Mesangial cell (primary cell): ENCODE measurements around the gene TAS2R14. TPM values are rescaled to one million over a fixed set of nuclear protein-coding genes. Genes with fewer than 3 reads are reported as not detected.

Source experiments
- total RNA-seq: library from RNA; depleted of rRNA; stranded (reverse); fragments of >200 nt; gene quantifications from 2 replicates; pipeline ENCODE4 v1.2.3, GENCODE V29; 2015

The TAS2R14 gene
- total RNA-seq = 0.16 and 2.2 TPM in 2 replicates

GRCh38 chr12:10939163-10939562, at the start of gene TAS2R14:
TSS of gene TAS2R14 (minus strand) at chr12:10939263. CDS start at chr12:10939207, 56 bp downstream.

GRCh38 chr12:10986812-10987211, 47.7 kb upstream of the TAS2R14 start, which contains the start of gene TAS2R50:
TSS of gene TAS2R50 (minus strand) at chr12:10986912. CDS start at chr12:10986860, 52 bp downstream.

GRCh38 chr12:10928746-10929286, 10.2 kb downstream of the TAS2R14 start, which contains the start of gene PRH2:
TSS of gene PRH2 (plus strand) at chr12:10929236. CDS start at chr12:10929274, 38 bp downstream.

GRCh38 chr12:10909462-10909861, 29.6 kb downstream of the TAS2R14 start, which contains the start of gene TAS2R13:
TSS of gene TAS2R13 (minus strand) at chr12:10909562. CDS start at chr12:10909298, 264 bp downstream.

Other genes with a start within 250 kb of the TAS2R14 start
- gene YBX3, start 215.9 kb downstream of the TAS2R14 start, total RNA-seq = 157 and 215 TPM in 2 replicates
- not detected in 2 replicates for gene TAS2R7, start 136.6 kb downstream of the TAS2R14 start, total RNA-seq
- not detected in 2 replicates for gene TAS2R8, start 132.0 kb downstream of the TAS2R14 start, total RNA-seq
- gene TAS2R9, start 129.1 kb downstream of the TAS2R14 start, total RNA-seq = not detected in 2 replicates
- 0.13 TPM in 1 of 2 replicates, not detected in the other for gene TAS2R10, start 112.9 kb downstream of the TAS2R14 start, total RNA-seq
- 0.76 TPM in 1 of 2 replicates, not detected in the other for gene PRR4, start 89.8 kb downstream of the TAS2R14 start, total RNA-seq
- 4.1 and 4.4 TPM in 2 replicates for gene PRH1, start 55.0 kb downstream of the TAS2R14 start, total RNA-seq
- gene TAS2R13, start 29.7 kb downstream of the TAS2R14 start, total RNA-seq = 0.38 TPM in 1 of 2 replicates, not detected in the other
- not detected in 2 replicates for gene PRH2, start 10.0 kb downstream of the TAS2R14 start, total RNA-seq
- 0.38 and 0.98 TPM in 2 replicates for gene TAS2R50, start 47.6 kb upstream of the TAS2R14 start, total RNA-seq
- 0.49 and 0.51 TPM in 2 replicates for gene TAS2R20, start 59.0 kb upstream of the TAS2R14 start, total RNA-seq
- 2.7 TPM in 1 of 2 replicates, not detected in the other for gene TAS2R19, start 83.4 kb upstream of the TAS2R14 start, total RNA-seq
- 0.33 and 0.51 TPM in 2 replicates for gene TAS2R31, start 92.1 kb upstream of the TAS2R14 start, total RNA-seq
- gene TAS2R46, start 123.0 kb upstream of the TAS2R14 start, total RNA-seq = 0.38 TPM in 1 of 2 replicates, not detected in the other
- 0.16 TPM in 1 of 2 replicates, not detected in the other for gene TAS2R43, start 153.1 kb upstream of the TAS2R14 start, total RNA-seq
- gene TAS2R30, start 195.4 kb upstream of the TAS2R14 start, total RNA-seq = 0.63 and 0.98 TPM in 2 replicates
- gene SMIM10L1, start 231.9 kb upstream of the TAS2R14 start, total RNA-seq = 6.2 and 7.7 TPM in 2 replicates
- not detected in 2 replicates for gene TAS2R42, start 247.7 kb upstream of the TAS2R14 start, total RNA-seq